Activated CD8-positive, alpha-beta T cell treated with anti-CD3 and anti-CD28 coated beads for 36 hours (primary cell): ENCODE measurements around the gene KCNQ1OT1. TPM values are rescaled to one million over a fixed set of nuclear protein-coding genes. Genes with fewer than 3 reads are reported as not detected.

ENCODE experiments used
- ATAC-seq: fragments of 200-7000 bp; cut with Tn5 transposase; one replicate; pipeline ENCODE4 v1.10.0; 2021; ENCODE audit warnings: mild to moderate bottlenecking, moderate library complexity
- CTCF ChIA-PET: fragments of 350-600 bp; sonication (Branson Sonifier 250); formaldehyde crosslinking; loops from one replicate; lab custom pipeline; 2021; ENCODE audit warnings: antibody characterized with exemption; lab: Charles Lee
- POLR2A ChIA-PET: fragments of 350-600 bp; sonication (Branson Sonifier 250); formaldehyde crosslinking; loops from one replicate; lab custom pipeline; 2021; ENCODE audit warnings: antibody characterized with exemption; lab: Charles Lee
- DNase-seq: peaks from one replicate; pipeline ENCODE4 v3.0.0-alpha.2; 2020
- H3K27ac Mint-ChIP-seq: one replicate; pipeline ENCODE4 v1.8.0; 2021; ENCODE audit warnings: mild to moderate bottlenecking, mixed read lengths
- H3K27me3 Mint-ChIP-seq: one replicate; pipeline ENCODE4 v1.8.0; 2021; ENCODE audit warnings: mixed read lengths
- H3K36me3 Mint-ChIP-seq: one replicate; pipeline ENCODE4 v1.8.0; 2021; ENCODE audit warnings: low read depth, mixed read lengths
- H3K4me1 Mint-ChIP-seq: one replicate; pipeline ENCODE4 v1.8.0; 2021; ENCODE audit warnings: low read depth, mixed read lengths
- H3K4me3 Mint-ChIP-seq: one replicate; pipeline ENCODE4 v1.8.0; 2021; ENCODE audit warnings: mild to moderate bottlenecking, moderate library complexity, mixed read lengths
- H3K9me3 Mint-ChIP-seq: one replicate; pipeline ENCODE4 v1.8.0; 2021; ENCODE audit warnings: mixed read lengths
- CTCF ChIP-seq: fragments of 200-600 bp; IDR thresholded peaks from one replicate; pipeline ENCODE4 v1.8.0; 2022; ENCODE audit warnings: antibody characterized with exemption, mild to moderate bottlenecking
- intact Hi-C: fragments of 100-400 bp; cut with micrococcal nuclease; formaldehyde crosslinking; loops from one replicate; pipeline ENCODE4 v1.10.0; 2022
- total RNA-seq, 2 experiments: library from RNA; stranded (reverse); gene quantifications; one replicate each; pipeline ENCODE4 v1.2.3, GENCODE V29; 2021

KCNQ1OT1 gene
- total RNA-seq, 2 experiments from 2014 or later: 0.22 to 0.23 TPM

GRCh38 chr11:2690596-2691354 is 9.0 kb downstream of the KCNQ1OT1 start:
- Mint-ChIP-seq H3K4me1 (no peaks in the 10 kb centered on the region), H3K36me3 (no peaks in the 10 kb centered on the region), H3K4me3 (no peak overlapping the region), H3K27ac (no peak overlapping the region), H3K27me3 (no peaks in the 10 kb centered on the region), H3K9me3 (no peaks in the 10 kb centered on the region)
- ChIA-PET POLR2A (interaction anchor here (0.7 kb wide), 1 partner anchor 10 kb away, joined by 3 read pairs; no protein-coding TSS in a partner anchor), CTCF (interaction anchor here (0.8 to 1.1 kb wide), 2 partner anchors 10 to 158 kb away, joined by 3 read pairs; no protein-coding TSS in a partner anchor)
- ATAC-seq (no peak), DNase-seq (no peak)
- intact Hi-C loops: no loop called here
- no peak for TF ChIP-seq CTCF

GRCh38 chr11:2689651-2690575 is 9.9 kb downstream of the KCNQ1OT1 start:
- Mint-ChIP-seq H3K4me3 (no peak overlapping the region), H3K4me1 (no peaks in the 10 kb centered on the region), H3K27ac (no peak overlapping the region), H3K36me3 (no peaks in the 10 kb centered on the region), H3K9me3 (no peaks in the 10 kb centered on the region), H3K27me3 (no peaks in the 10 kb centered on the region)
- TF ChIP-seq CTCF: no peak
- POLR2A ChIA-PET: interaction anchor here (0.7 kb wide), 1 partner anchor 10 kb away, joined by 3 read pairs; no protein-coding TSS in a partner anchor
- DNase-seq (no peak), ATAC-seq (no peak)
- CTCF ChIA-PET: interaction anchor here (1.3 to 1.5 kb wide), 2 partner anchors 157 to 198 kb away, joined by 3 read pairs; no protein-coding TSS in a partner anchor
- intact Hi-C loops: no loop called here

- TF ChIP-seq CTCF: no peak
- H3K9me3 Mint-ChIP-seq: no peaks in the 10 kb centered on the region
- ATAC-seq: no peak
- CTCF ChIA-PET: interaction anchor here (1.3 to 1.5 kb wide), 2 partner anchors 156 to 199 kb away, joined by 3 read pairs; no protein-coding TSS in a partner anchor
- POLR2A ChIA-PET: interaction anchor here (1.1 kb wide), 1 partner anchor 11 kb away, joined by 3 read pairs; the partner anchor contains the start of gene KCNQ1OT1
- H3K36me3 Mint-ChIP-seq: no peaks in the 10 kb centered on the region
- H3K27me3 Mint-ChIP-seq: no peaks in the 10 kb centered on the region
- no peaks in the 10 kb centered on the region for H3K4me1 Mint-ChIP-seq
- intact Hi-C loops: no loop called here
- DNase-seq: no peak
- H3K4me3 Mint-ChIP-seq: no peak overlapping the region
- H3K27ac Mint-ChIP-seq: no peak overlapping the region
Observed at GRCh38 chr11:2688381-2689231, 11.2 kb downstream of the KCNQ1OT1 start.

- H3K36me3 Mint-ChIP-seq: no peaks in the 10 kb centered on the region
- H3K27me3 Mint-ChIP-seq: no peaks in the 10 kb centered on the region
- H3K4me1 Mint-ChIP-seq: no peaks in the 10 kb centered on the region
- intact Hi-C loops: no loop called here
- no peak overlapping the region for H3K27ac Mint-ChIP-seq
- DNase-seq (no peak), ATAC-seq (no peak)
- no peak overlapping the region for H3K4me3 Mint-ChIP-seq
- ChIA-PET CTCF (interaction anchor here (0.6 kb wide), 1 partner anchor 334 kb away, joined by 3 read pairs; no protein-coding TSS in a partner anchor), POLR2A (interaction anchor here (1.4 kb wide), 1 partner anchor 29 kb away, joined by 3 read pairs; no protein-coding TSS in a partner anchor)
- TF ChIP-seq CTCF: no peak
- no peaks in the 10 kb centered on the region for H3K9me3 Mint-ChIP-seq
Observed at GRCh38 chr11:2687782-2688191, 12.0 kb downstream of the KCNQ1OT1 start.
